MCF 10A (cell line): ENCODE data around the gene RAB6B. TPM values are rescaled to one million over a fixed set of nuclear protein-coding genes. Genes with fewer than 3 reads are reported as not detected.

Experiments used
- BruUV-seq: library from RNA; stranded (reverse); fragments of 400-500 nt; replicated peaks from 2 replicates; lab custom pipeline; 2021; lab: Mats Ljungman, UMichigan
- CTCF ChIA-PET: fragments of 300-600 bp; sonication (Branson Sonifier 250); formaldehyde crosslinking; extraction: SDS; loops from one replicate; lab custom pipeline; 2021; ENCODE audit warnings: antibody characterized with exemption, inconsistent platforms; lab: Yijun Ruan, JAX
- POLR2A ChIA-PET: fragments of 300-600, 350-650 bp; sonication (Branson Sonifier 250); formaldehyde crosslinking; extraction: SDS; loops from one replicate; lab custom pipeline; 2020; ENCODE audit warnings: antibody characterized with exemption, inconsistent platforms; lab: Yijun Ruan, JAX
- DNase-seq: peaks from one replicate; pipeline ENCODE4 v3.0.0-alpha.2; 2018; ENCODE audit not compliant: unreplicated experiment
- H3K27ac Mint-ChIP-seq: one replicate; pipeline ENCODE4 v1.8.0; 2022; ENCODE audit warnings: mild to moderate bottlenecking, low read depth, mixed read lengths; ENCODE audit not compliant: unreplicated experiment
- H3K27me3 Mint-ChIP-seq: one replicate; pipeline ENCODE4 v1.8.0; 2022; ENCODE audit warnings: mixed read lengths; ENCODE audit not compliant: insufficient read depth, unreplicated experiment
- H3K36me3 Mint-ChIP-seq: one replicate; pipeline ENCODE4 v1.8.0; 2022; ENCODE audit warnings: mild to moderate bottlenecking, moderate library complexity, mixed read lengths; ENCODE audit not compliant: insufficient read depth, unreplicated experiment
- H3K4me1 Mint-ChIP-seq: one replicate; pipeline ENCODE4 v1.8.0; 2022; ENCODE audit warnings: mixed read lengths; ENCODE audit not compliant: insufficient read depth, unreplicated experiment
- H3K4me3 Mint-ChIP-seq: one replicate; pipeline ENCODE4 v1.8.0; 2022; ENCODE audit warnings: mild to moderate bottlenecking, moderate library complexity, mixed read lengths; ENCODE audit not compliant: unreplicated experiment
- H3K9me3 Mint-ChIP-seq: one replicate; pipeline ENCODE4 v1.8.0; 2022; ENCODE audit warnings: mixed read lengths; ENCODE audit not compliant: unreplicated experiment
- CTCF ChIP-seq: fragments of 200-600 bp; IDR thresholded peaks from one replicate; pipeline ENCODE4 v1.8.0; 2022; ENCODE audit warnings: antibody characterized with exemption, mild to moderate bottlenecking; ENCODE audit not compliant: unreplicated experiment
- intact Hi-C: fragments of 100-400 bp; cut with micrococcal nuclease; formaldehyde crosslinking; loops from 2 replicates; pipeline ENCODE4 v1.14.1; 2022
- total RNA-seq: library from RNA; stranded (reverse); gene quantifications from 2 replicates; pipeline ENCODE4 v1.2.3, GENCODE V29; 2022

RAB6B gene
- total RNA-seq, 1 experiment from 2014 or later: 1.1 TPM

DNA sequence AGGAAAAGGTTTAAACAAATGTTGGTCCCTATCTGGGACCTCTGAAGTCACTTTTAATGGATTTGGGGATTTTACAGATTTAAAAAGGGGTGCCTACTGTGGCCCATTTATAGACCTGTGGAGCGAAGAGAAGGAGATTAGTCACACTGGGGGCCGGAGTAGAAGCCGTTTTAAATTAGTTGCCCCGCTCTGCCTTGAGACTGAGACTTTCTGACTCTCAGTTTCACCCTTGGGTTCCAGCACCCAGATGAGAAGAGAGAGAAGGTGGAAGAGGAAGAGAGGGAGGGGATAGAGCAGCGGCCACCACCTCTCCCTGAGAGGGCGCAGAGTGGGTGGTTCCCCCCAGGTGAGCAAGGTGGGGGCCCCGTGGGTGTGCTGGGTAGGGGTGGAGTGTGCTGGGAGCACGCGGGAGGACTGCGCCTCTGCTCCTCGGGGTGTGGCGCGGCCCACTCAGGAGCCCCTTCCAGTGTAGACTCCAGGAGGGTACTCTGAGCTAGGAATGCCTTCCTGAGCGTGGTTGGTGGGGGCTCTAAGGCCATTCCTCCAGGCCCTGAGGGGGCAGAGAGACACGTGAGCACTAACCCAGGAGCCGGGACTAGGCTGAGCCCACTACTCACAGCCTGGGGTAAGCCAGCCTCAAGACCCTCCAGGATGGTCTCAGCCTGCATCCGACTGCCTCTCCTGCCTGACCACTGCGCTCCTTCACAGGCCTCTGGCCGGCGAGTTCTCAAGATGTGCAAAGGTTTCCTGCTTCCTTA is 32.6 kb upstream of the RAB6B start:
- Mint-ChIP-seq H3K27ac (no peak overlapping the region), H3K4me3 (no peak overlapping the region), H3K36me3 (no peaks in the 10 kb centered on the region), H3K9me3 (no peaks in the 10 kb centered on the region), H3K27me3 (peaks cover 21% of the 10 kb centered on the region), H3K4me1 (peaks cover 13% of the 10 kb centered on the region)
- ChIA-PET POLR2A (no interaction called here), CTCF (interaction anchor here (0.6 to 7.2 kb wide), 22 partner anchors 8 to 1202 kb away, joined by 3 to 68 read pairs (median 4); no protein-coding TSS in a partner anchor)
- no peak for DNase-seq
- no TSS peak for BruUV-seq
- TF ChIP-seq CTCF: no peak
- intact Hi-C loops: loop anchor here (5.0 kb wide), 1 partner anchor 266 kb away; the partner anchor contains the start of gene TOPBP1

DNA sequence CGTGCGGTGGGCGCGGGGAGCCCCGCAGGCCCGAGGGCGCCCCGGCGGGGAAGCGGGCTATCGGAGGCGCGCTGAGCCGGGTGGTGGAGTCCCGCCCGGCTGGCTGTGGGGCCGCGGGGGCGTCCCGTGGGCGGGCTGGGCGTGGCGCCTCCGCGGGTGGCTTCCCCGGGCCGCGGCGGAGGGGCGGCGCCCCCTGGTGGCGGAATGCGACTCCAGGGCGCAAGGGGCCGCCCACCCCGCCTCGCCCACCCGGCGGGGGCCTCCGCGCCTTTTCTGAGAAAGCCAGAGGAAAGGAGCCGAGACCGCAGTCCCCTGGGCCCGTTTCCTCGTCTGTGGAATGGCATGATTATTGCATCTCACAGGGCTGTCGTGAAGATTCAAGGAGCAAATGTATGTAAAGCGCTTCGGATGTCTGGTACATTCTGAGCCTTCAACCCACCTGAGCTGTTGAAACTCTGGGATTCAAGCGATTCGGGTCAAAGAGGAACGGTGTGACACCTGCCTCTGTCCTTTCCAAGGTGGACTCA is 31.9 kb upstream of the RAB6B start:
- TF ChIP-seq CTCF: peak; percentile 71
- no TSS peak for BruUV-seq
- Mint-ChIP-seq H3K36me3 (no peaks in the 10 kb centered on the region), H3K27me3 (peaks cover 21% of the 10 kb centered on the region), H3K4me3 (no peak overlapping the region), H3K9me3 (no peaks in the 10 kb centered on the region), H3K27ac (no peak overlapping the region), H3K4me1 (peaks cover 13% of the 10 kb centered on the region)
- ChIA-PET CTCF (interaction anchor here (0.6 to 7.2 kb wide), 18 partner anchors 9 to 1201 kb away, joined by 3 to 68 read pairs (median 3); no protein-coding TSS in a partner anchor), POLR2A (no interaction called here)
- DNase-seq: no peak
- intact Hi-C loops: loop anchor here (2.0 to 5.0 kb wide), 2 partner anchors 109 to 265 kb away; partner anchors contain the start of gene TOPBP1

DNA sequence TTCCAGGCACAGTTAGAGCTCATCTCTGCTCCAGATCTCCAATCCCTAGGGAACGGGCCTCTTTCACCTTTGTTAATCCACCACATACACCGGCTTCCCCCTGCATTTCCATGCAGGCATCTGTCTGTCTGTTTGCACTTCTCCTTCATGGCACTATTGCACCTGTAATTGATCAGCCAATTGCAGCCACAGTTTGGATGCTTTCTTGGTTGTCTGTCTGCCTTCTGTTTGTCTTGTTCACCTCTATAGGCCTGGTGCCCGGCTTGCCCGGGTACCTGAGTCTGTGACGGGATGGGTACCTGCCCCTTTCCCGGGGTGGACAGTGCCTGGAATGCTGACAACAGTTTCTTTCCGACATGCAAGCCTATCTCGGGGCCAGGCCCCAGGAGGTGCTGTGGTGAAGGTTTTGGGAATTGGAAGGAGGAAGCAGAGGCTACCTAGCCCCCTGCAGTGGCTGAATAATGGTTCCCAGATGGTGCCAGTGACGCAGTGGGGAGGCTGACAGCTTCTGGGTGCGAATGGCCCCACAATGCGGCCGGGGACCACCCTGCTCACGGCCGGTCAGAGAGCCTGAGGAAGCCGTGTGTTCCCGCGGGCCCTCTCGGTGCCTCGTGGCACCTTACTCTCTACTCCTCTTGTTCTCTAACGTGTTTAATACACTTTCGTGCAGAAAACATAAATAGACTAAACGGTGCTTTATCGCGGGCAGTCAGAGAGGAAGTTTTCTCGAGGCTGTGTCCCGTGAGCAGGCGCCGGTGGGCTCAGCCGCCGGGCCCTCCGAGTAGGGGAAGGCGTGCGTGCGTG is 31.3 kb upstream of the RAB6B start:
- no peaks in the 10 kb centered on the region for H3K36me3 Mint-ChIP-seq
- CTCF ChIA-PET: interaction anchor here (0.5 to 1.3 kb wide), 7 partner anchors 85 to 280 kb away, joined by 3 to 6 read pairs (median 3); no protein-coding TSS in a partner anchor
- DNase-seq: no peak
- no peaks in the 10 kb centered on the region for H3K9me3 Mint-ChIP-seq
- intact Hi-C loops: loop anchor here (2.0 to 5.0 kb wide), 2 partner anchors 108 to 265 kb away; partner anchors contain the start of gene TOPBP1
- TF ChIP-seq CTCF: no peak
- no peak overlapping the region for H3K27ac Mint-ChIP-seq
- peaks cover 21% of the 10 kb centered on the region for H3K27me3 Mint-ChIP-seq
- BruUV-seq: no TSS peak
- H3K4me3 Mint-ChIP-seq: no peak overlapping the region
- POLR2A ChIA-PET: no interaction called here
- peaks cover 13% of the 10 kb centered on the region for H3K4me1 Mint-ChIP-seq
